Measurements from ENCODE around the gene NFATC2.

NFATC2 gene

DNA sequence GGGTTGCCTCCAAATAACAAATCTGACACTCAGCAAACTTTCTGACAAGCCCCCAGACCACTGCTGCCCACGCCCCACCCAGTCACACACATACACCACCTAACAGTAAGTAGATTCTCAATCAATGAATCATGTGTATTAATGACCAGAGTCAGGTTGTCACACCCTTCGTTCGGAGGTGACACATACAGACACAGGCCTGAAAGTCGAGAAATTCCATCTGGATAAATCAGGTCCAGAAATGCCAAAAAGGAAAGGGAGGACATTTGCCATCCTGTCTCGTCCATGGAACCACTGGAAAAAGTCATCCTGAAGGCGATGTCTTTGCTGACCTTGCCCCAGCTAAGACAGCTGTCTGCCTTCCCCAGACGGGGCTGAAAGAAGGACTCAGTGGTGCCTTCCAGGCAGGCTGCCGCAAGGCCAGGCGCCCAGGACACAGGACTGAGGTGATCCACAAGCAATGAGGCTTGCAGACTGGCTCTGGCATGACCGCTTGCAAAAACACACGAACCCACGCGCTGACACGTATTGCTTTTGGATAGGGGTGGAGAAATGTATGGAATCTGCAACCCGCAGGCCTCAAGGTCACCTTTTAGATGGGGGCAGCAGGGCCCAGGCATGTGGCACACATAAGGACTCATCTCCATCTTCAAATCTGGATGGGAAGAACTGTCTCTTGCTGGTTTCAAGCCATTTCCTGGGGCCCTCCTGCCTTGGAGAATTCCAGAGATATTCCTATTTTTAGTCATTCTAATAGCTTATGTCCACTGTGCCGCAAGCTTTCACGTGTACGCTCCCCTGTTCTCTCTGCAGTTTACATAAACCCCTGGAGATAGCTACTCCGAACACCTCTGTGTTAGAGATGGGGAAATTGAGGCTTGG, 9.0 kb downstream of the NFATC2 start:
- Histone ChIP-seq H3K4me3 (ENCODE audit: control insufficient read depth in 1 of 7, extremely low read depth in 1 of 7, insufficient read depth in 4 of 7, low read depth in 2 of 7, low read length in 6 of 7) (no peak overlapping the region), H3K27me3 (replicated peaks in 2 of 5; ENCODE audit: control insufficient read depth in 4 of 5, insufficient read depth in 5 of 5, low read length in 4 of 5) (no peaks in the 10 kb centered on the region), H3K4me1 (ENCODE audit: control extremely low read depth in 1 of 4, control insufficient read depth in 4 of 4, insufficient read depth in 4 of 4, low read length in 3 of 4) (peaks cover 24 to 82% (median 75%) of the 10 kb centered on the region in 4 experiments), H3K27ac (ENCODE audit: insufficient read depth in 1 of 2, low read depth in 1 of 2, low read length in 2 of 2, poor library complexity in 1 of 2, severe bottlenecking in 2 of 2) (no peak overlapping the region), H3K9me3 (ENCODE audit: control extremely low read depth in 1 of 5, control insufficient read depth in 4 of 5, insufficient read depth in 2 of 5, low read depth in 1 of 5, low read length in 4 of 5) (no peaks in the 10 kb centered on the region), H3K36me3 (ENCODE audit: control insufficient read depth in 4 of 4, insufficient read depth in 4 of 4, low read length in 3 of 4) (peaks cover 2 to 23% (median 6%) of the 10 kb centered on the region in 4 experiments)
- no peak for DNase-seq
- CTCF ChIA-PET: interaction anchor here (1.1 to 1.2 kb wide), 2 partner anchors 8 to 61 kb away, joined by 3 to 6 read pairs; no protein-coding TSS in a partner anchor
- POLR2A ChIA-PET: no interaction called here
- 98% methylated on average over 15 of the region's 19 CpGs for WGBS (ENCODE audit: insufficient coverage)

DNA sequence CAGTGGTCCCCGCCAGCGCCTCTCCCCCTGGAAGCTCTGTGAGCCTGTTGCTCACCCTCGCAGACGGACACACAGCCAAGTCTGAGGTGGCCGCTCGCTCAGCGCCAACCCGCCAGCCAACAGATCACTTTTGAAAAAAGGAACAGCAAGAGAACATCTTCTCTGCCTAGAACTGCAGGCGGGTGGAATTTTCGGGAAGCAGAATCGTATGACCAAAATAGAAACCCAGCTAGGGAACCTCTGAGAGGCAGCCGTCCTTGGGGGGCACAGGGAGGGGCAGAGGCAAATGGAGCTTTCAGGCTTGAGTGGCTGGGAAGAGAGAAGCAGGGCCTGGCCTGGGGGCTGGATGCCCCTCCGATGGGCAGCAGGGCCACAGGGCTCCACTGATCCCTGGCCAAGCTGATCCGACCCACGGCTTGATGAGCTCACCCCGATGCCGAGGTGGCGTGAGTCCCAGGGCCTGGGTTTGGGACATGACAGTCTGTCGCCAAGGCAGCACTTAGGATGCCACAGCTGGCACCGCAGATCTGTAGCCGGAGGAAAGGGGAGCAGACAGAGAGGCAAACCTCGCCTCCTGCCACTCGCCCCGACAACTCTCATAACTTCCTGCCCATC, 9.8 kb downstream of the NFATC2 start:
- DNase-seq: peak in 2 of 3 donors; percentile 66 to 68
- H3K36me3 ChIP-seq (ENCODE audit: control insufficient read depth in 4 of 4, insufficient read depth in 4 of 4, low read length in 3 of 4): peaks cover 0 to 17% (median 5%) of the 10 kb centered on the region in 4 experiments
- CTCF ChIA-PET: interaction anchor here (1.2 kb wide), 1 partner anchor 9 kb away, joined by 6 read pairs; no protein-coding TSS in a partner anchor
- POLR2A ChIA-PET: interaction anchor here (0.6 to 0.8 kb wide), 2 partner anchors 9 to 116 kb away, joined by 3 to 4 read pairs; no protein-coding TSS in a partner anchor
- 42% methylated on average over 21 of the region's 24 CpGs for WGBS (ENCODE audit: insufficient coverage)
- no peaks in the 10 kb centered on the region for H3K27me3 ChIP-seq (replicated peaks in 2 of 5; ENCODE audit: control insufficient read depth in 4 of 5, insufficient read depth in 5 of 5, low read length in 4 of 5)
- peak overlapping the region in 1 of 2 experiments; percentile 15 for H3K27ac ChIP-seq (ENCODE audit: insufficient read depth in 1 of 2, low read depth in 1 of 2, low read length in 2 of 2, poor library complexity in 1 of 2, severe bottlenecking in 2 of 2)
- peaks cover 24 to 88% (median 79%) of the 10 kb centered on the region in 4 experiments for H3K4me1 ChIP-seq (ENCODE audit: control extremely low read depth in 1 of 4, control insufficient read depth in 4 of 4, insufficient read depth in 4 of 4, low read length in 3 of 4)
- peak overlapping the region in 1 of 7 experiments; percentile 34 for H3K4me3 ChIP-seq (ENCODE audit: control insufficient read depth in 1 of 7, extremely low read depth in 1 of 7, insufficient read depth in 4 of 7, low read depth in 2 of 7, low read length in 6 of 7)
- H3K9me3 ChIP-seq (ENCODE audit: control extremely low read depth in 1 of 5, control insufficient read depth in 4 of 5, insufficient read depth in 2 of 5, low read depth in 1 of 5, low read length in 4 of 5): no peaks in the 10 kb centered on the region

DNA sequence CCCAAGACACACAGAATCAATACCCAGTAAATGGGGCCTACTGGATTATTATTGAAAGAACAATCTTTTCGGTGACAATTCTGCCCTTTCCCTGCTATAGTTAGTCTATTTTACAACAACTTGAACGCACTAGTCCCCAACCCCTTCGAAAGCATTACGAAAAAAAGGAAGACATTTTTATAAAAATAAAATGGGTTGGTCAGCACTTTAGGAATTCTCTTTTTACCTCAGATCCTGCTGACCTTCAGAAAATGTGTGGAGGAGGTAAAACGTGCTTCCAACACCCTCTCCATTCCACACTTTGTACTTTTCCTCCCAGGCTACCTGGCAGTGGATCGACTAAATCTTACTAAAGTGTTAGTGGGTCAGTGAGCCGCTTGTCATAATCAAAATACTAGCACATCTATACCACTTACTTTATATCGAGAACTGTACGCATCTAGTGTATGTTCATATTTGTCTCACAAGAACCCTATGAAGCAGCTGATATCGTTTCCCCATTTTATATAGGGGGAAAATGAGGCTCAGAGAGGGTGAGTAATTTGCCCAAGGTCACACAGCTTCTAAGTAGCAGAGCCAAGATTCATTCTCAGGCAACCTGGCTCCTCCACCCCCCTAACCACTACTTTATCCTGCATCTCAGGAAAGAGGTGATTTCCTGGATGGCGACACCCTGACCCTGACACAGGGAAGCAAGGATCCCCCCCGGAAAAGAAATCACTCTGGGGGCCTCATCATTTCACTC, 10.6 kb downstream of the NFATC2 start:
- Histone ChIP-seq H3K27ac (ENCODE audit: insufficient read depth in 1 of 2, low read depth in 1 of 2, low read length in 2 of 2, poor library complexity in 1 of 2, severe bottlenecking in 2 of 2) (no peak overlapping the region), H3K36me3 (ENCODE audit: control insufficient read depth in 4 of 4, insufficient read depth in 4 of 4, low read length in 3 of 4) (peaks cover 0 to 11% (median 2%) of the 10 kb centered on the region in 4 experiments), H3K4me1 (ENCODE audit: control extremely low read depth in 1 of 4, control insufficient read depth in 4 of 4, insufficient read depth in 4 of 4, low read length in 3 of 4) (peaks cover 23 to 87% (median 82%) of the 10 kb centered on the region in 4 experiments), H3K9me3 (ENCODE audit: control extremely low read depth in 1 of 5, control insufficient read depth in 4 of 5, insufficient read depth in 2 of 5, low read depth in 1 of 5, low read length in 4 of 5) (no peaks in the 10 kb centered on the region), H3K4me3 (ENCODE audit: control insufficient read depth in 1 of 7, extremely low read depth in 1 of 7, insufficient read depth in 4 of 7, low read depth in 2 of 7, low read length in 6 of 7) (no peak overlapping the region), H3K27me3 (replicated peaks in 2 of 5; ENCODE audit: control insufficient read depth in 4 of 5, insufficient read depth in 5 of 5, low read length in 4 of 5) (no peaks in the 10 kb centered on the region)
- CTCF ChIA-PET: interaction anchor here (1.2 kb wide), 1 partner anchor 9 kb away, joined by 6 read pairs; no protein-coding TSS in a partner anchor
- no peak for DNase-seq
- POLR2A ChIA-PET: interaction anchor here (0.8 kb wide), 1 partner anchor 9 kb away, joined by 4 read pairs; no protein-coding TSS in a partner anchor
- WGBS (ENCODE audit: insufficient coverage): 46% methylated on average over 3 of the region's 12 CpGs

DNA sequence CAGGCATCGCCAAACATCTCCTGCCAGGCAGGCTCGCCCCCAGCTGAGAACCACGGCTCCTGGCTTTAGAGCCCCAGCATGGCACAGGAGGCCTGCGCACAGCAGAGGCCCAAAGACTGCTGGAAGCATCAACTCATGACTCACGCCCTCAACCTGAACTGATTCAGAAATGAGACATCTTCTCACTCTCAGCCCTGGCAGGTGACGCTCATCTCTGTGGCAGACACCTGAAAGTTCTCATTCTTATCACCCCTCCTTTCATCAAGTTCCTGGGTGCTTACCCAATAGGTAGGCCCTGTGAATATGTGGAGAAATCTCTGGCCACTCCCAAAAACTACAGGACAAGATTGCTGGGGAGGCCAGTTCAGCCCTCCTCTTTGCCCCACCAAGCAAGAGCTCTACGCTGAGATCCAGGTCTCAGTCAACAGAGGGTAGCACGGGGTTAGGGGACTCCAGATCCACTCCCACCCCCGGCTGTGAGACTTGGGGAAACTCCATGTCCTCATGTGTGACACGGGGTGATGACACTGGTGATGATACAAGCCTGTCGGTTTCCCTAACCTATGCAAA, 11.3 kb downstream of the NFATC2 start:
- ChIA-PET CTCF (interaction anchor here (0.9 kb wide), 1 partner anchor 63 kb away, joined by 3 read pairs; no protein-coding TSS in a partner anchor), POLR2A (interaction anchor here (1.1 kb wide), 1 partner anchor 18 kb away, joined by 4 read pairs; no protein-coding TSS in a partner anchor)
- WGBS (ENCODE audit: insufficient coverage): 97% methylated on average over 10 of the region's 11 CpGs
- Histone ChIP-seq H3K27me3 (replicated peaks in 2 of 5; ENCODE audit: control insufficient read depth in 4 of 5, insufficient read depth in 5 of 5, low read length in 4 of 5) (no peaks in the 10 kb centered on the region), H3K4me3 (ENCODE audit: control insufficient read depth in 1 of 7, extremely low read depth in 1 of 7, insufficient read depth in 4 of 7, low read depth in 2 of 7, low read length in 6 of 7) (no peak overlapping the region), H3K4me1 (ENCODE audit: control extremely low read depth in 1 of 4, control insufficient read depth in 4 of 4, insufficient read depth in 4 of 4, low read length in 3 of 4) (peaks cover 17 to 87% (median 82%) of the 10 kb centered on the region in 4 experiments), H3K36me3 (ENCODE audit: control insufficient read depth in 4 of 4, insufficient read depth in 4 of 4, low read length in 3 of 4) (peaks cover 0 to 11% (median 2%) of the 10 kb centered on the region in 4 experiments), H3K27ac (ENCODE audit: insufficient read depth in 1 of 2, low read depth in 1 of 2, low read length in 2 of 2, poor library complexity in 1 of 2, severe bottlenecking in 2 of 2) (no peak overlapping the region), H3K9me3 (ENCODE audit: control extremely low read depth in 1 of 5, control insufficient read depth in 4 of 5, insufficient read depth in 2 of 5, low read depth in 1 of 5, low read length in 4 of 5) (no peaks in the 10 kb centered on the region)
- peak in 1 of 3 donors; percentile 25 for DNase-seq

DNA sequence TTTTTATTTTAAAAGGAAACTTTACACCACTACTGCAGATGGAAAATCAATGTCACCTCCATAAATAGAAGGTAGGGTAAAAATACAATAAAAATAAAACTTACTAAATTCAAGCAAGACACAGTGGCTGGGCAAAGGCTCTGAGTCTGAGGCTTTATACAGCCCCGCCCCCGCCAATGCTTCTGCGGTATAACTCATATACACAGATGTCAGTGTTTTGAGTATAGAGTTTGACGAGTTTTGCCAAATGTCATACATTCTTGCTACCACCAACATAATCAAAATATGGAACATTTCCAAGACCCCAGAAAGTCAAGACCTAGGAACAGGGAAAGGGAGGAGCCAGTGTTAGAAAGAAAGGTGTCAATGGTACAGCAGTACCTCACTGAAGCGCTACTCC, 12.8 kb downstream of the NFATC2 start:
- WGBS (ENCODE audit: insufficient coverage): 100% methylated on average over 1 of the region's 5 CpGs

DNA sequence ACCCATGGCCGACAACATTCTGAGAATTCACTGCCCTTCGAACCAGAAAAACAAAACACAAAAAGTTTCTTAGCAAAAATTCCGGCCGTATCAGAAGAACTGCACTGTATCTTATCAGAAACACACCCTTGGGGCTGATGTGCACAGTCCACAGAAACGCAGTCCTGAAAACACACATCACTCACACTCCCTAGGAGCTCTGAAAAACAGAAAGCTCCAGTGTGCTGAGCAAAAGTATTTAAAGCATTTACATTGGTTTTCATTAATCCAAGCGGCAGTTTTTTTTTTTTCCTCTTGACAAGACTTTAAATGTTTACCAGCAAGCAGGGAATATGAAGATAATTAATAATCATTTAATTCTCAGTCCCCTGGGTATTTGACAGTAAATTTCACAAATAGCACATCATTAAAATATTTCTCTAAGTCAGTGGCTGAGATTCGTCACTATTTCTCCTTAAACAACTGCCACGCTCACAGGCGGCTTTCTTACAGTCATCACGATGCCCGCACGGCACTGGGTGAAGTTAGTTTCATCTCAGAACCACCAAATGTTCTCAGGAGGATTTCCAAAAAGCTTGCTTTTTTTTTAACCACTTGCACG, 13.3 kb downstream of the NFATC2 start:
- WGBS (ENCODE audit: insufficient coverage): 97% methylated on average over 6 of the region's 13 CpGs
- Histone ChIP-seq H3K9me3 (ENCODE audit: control extremely low read depth in 1 of 5, control insufficient read depth in 4 of 5, insufficient read depth in 2 of 5, low read depth in 1 of 5, low read length in 4 of 5) (no peaks in the 10 kb centered on the region), H3K4me3 (ENCODE audit: control insufficient read depth in 1 of 7, extremely low read depth in 1 of 7, insufficient read depth in 4 of 7, low read depth in 2 of 7, low read length in 6 of 7) (peak overlapping the region in 1 of 7 experiments; percentile 3), H3K36me3 (ENCODE audit: control insufficient read depth in 4 of 4, insufficient read depth in 4 of 4, low read length in 3 of 4) (peaks cover 0 to 11% (median 4%) of the 10 kb centered on the region in 4 experiments), H3K4me1 (ENCODE audit: control extremely low read depth in 1 of 4, control insufficient read depth in 4 of 4, insufficient read depth in 4 of 4, low read length in 3 of 4) (peaks cover under 1 to 89% (median 83%) of the 10 kb centered on the region in 4 experiments), H3K27me3 (replicated peaks in 2 of 5; ENCODE audit: control insufficient read depth in 4 of 5, insufficient read depth in 5 of 5, low read length in 4 of 5) (no peaks in the 10 kb centered on the region), H3K27ac (ENCODE audit: insufficient read depth in 1 of 2, low read depth in 1 of 2, low read length in 2 of 2, poor library complexity in 1 of 2, severe bottlenecking in 2 of 2) (peak overlapping the region in 1 of 2 experiments; percentile 27)
- POLR2A ChIA-PET: no interaction called here
- peak in 1 of 3 donors; percentile 23 for DNase-seq
- CTCF ChIA-PET: interaction anchor here (0.6 to 0.8 kb wide), 3 partner anchors 12 to 95 kb away, joined by 3 read pairs; no protein-coding TSS in a partner anchor

More for the DNA sequence above, 12.8 kb downstream of the NFATC2 start:
- no peak for DNase-seq
- no peaks in the 10 kb centered on the region for H3K9me3 ChIP-seq (ENCODE audit: control extremely low read depth in 1 of 5, control insufficient read depth in 4 of 5, insufficient read depth in 2 of 5, low read depth in 1 of 5, low read length in 4 of 5)
- H3K4me3 ChIP-seq (ENCODE audit: control insufficient read depth in 1 of 7, extremely low read depth in 1 of 7, insufficient read depth in 4 of 7, low read depth in 2 of 7, low read length in 6 of 7): no peak overlapping the region
- peaks cover 6 to 87% (median 82%) of the 10 kb centered on the region in 4 experiments for H3K4me1 ChIP-seq (ENCODE audit: control extremely low read depth in 1 of 4, control insufficient read depth in 4 of 4, insufficient read depth in 4 of 4, low read length in 3 of 4)
- ChIA-PET POLR2A (no interaction called here), CTCF (no interaction called here)
- no peaks in the 10 kb centered on the region for H3K27me3 ChIP-seq (replicated peaks in 2 of 5; ENCODE audit: control insufficient read depth in 4 of 5, insufficient read depth in 5 of 5, low read length in 4 of 5)
- H3K36me3 ChIP-seq (ENCODE audit: control insufficient read depth in 4 of 4, insufficient read depth in 4 of 4, low read length in 3 of 4): peaks cover 0 to 11% (median 2%) of the 10 kb centered on the region in 4 experiments
- H3K27ac ChIP-seq (ENCODE audit: insufficient read depth in 1 of 2, low read depth in 1 of 2, low read length in 2 of 2, poor library complexity in 1 of 2, severe bottlenecking in 2 of 2): no peak overlapping the region

Data from common myeloid progenitor, CD34-positive (primary cell).